ENCODE measurements around the gene TIAM2. TPM values are rescaled to one million over a fixed set of nuclear protein-coding genes. Genes with fewer than 3 reads are reported as not detected.

The TIAM2 gene
- total and polyA plus RNA-seq, 12 donors: 4.3 to 22.5 (median 11.8) TPM

GRCh38 chr6:155256122-155256795, 261.1 kb downstream of the TIAM2 start:
- ATAC-seq: peak in 6 of 8 donors; percentile 12 to 50 (median 44)
- WGBS, 2 donors: 68 to 75% methylated on average over 13 of the region's 13 CpGs
- no peak for TF ChIP-seq CTCF (IDR thresholded peaks at IDR 0.05)
- intact Hi-C loops (cut with DNase I): no loop called here
- H3K36me3 ChIP-seq: peaks cover 0 to 100% (median 38%) of the 10 kb centered on the region in 9 donors
- H3K4me3 ChIP-seq: no peak overlapping the region
- no peak overlapping the region for H3K27ac ChIP-seq
- H3K27me3 ChIP-seq: no peaks in the 10 kb centered on the region
- peak in 1 of 2 donors; percentile 29 for DNase-seq
- peaks cover 0 to 21% (median 6%) of the 10 kb centered on the region in 9 donors for H3K4me1 ChIP-seq
- H3K9me3 ChIP-seq: no peaks in the 10 kb centered on the region

- H3K27me3 ChIP-seq: no peaks in the 10 kb centered on the region
- H3K4me1 ChIP-seq: peaks cover 0 to 22% (median 5%) of the 10 kb centered on the region in 9 donors
- WGBS, 2 donors: 93 to 94% methylated on average over 9 of the region's 9 CpGs
- H3K9me3 ChIP-seq: no peaks in the 10 kb centered on the region
- no peak for DNase-seq
- no peak overlapping the region for H3K4me3 ChIP-seq
- H3K27ac ChIP-seq: no peak overlapping the region
- intact Hi-C loops (cut with DNase I): no loop called here
- peaks cover 0 to 87% (median 29%) of the 10 kb centered on the region in 9 donors for H3K36me3 ChIP-seq
- TF ChIP-seq CTCF (IDR thresholded peaks at IDR 0.05): no peak
- peak in 1 of 8 donors; percentile 4 for ATAC-seq
Measured at GRCh38 chr6:155257796-155258195, 262.7 kb downstream of the TIAM2 start.

- Histone ChIP-seq H3K4me1 (peaks cover 0 to 23% (median 9%) of the 10 kb centered on the region in 9 donors), H3K36me3 (peaks cover 0 to 73% (median 27%) of the 10 kb centered on the region in 9 donors), H3K27ac (no peak overlapping the region), H3K4me3 (no peak overlapping the region), H3K9me3 (no peaks in the 10 kb centered on the region), H3K27me3 (no peaks in the 10 kb centered on the region)
- 89 to 96% methylated on average over 3 of the region's 3 CpGs for WGBS, 2 donors
- intact Hi-C loops (cut with DNase I): no loop called here
- ATAC-seq (no peak), DNase-seq (no peak)
- TF ChIP-seq CTCF (IDR thresholded peaks at IDR 0.05): no peak
Measured at GRCh38 chr6:155259204-155259603, 264.1 kb downstream of the TIAM2 start.

GRCh38 chr6:155259897-155260296, 264.8 kb downstream of the TIAM2 start:
- TF ChIP-seq CTCF (IDR thresholded peaks at IDR 0.05): no peak
- Histone ChIP-seq H3K9me3 (no peaks in the 10 kb centered on the region), H3K27ac (no peak overlapping the region), H3K27me3 (no peaks in the 10 kb centered on the region), H3K4me1 (peaks cover 0 to 28% (median 9%) of the 10 kb centered on the region in 9 donors), H3K4me3 (no peak overlapping the region), H3K36me3 (peaks cover 0 to 68% (median 20%) of the 10 kb centered on the region in 9 donors)
- 73 to 89% methylated on average over 5 of the region's 5 CpGs for WGBS, 2 donors
- intact Hi-C loops (cut with DNase I): no loop called here
- DNase-seq (no peak), ATAC-seq (no peak)
